Transverse colon (tissue), 4 donors: Measurements from ENCODE around the gene PDE10A. TPM values are rescaled to one million over a fixed set of nuclear protein-coding genes. Genes with fewer than 3 reads are reported as not detected.

Experiments
- DNase-seq: peaks from one replicate; pipeline ENCODE4 v3.0.0-alpha.2; 2019
- H3K27ac ChIP-seq, 4 donors: fragments of 200-600 bp; sonication (generic); 2 replicates each; pipeline ENCODE4 v1.5.1; 2016 to 2018; ENCODE audit warnings: inconsistent platforms in 4 of 4
- H3K27me3 ChIP-seq: fragments of 200-600 bp; sonication (generic); 2 replicates; pipeline ENCODE4 v1.5.1; 2017; ENCODE audit warnings: inconsistent platforms
- H3K36me3 ChIP-seq, 4 donors: fragments of 200-600 bp; sonication (generic); 2 replicates each; pipeline ENCODE4 v1.5.1; 2017 to 2019; ENCODE audit warnings: inconsistent platforms in 4 of 4
- H3K4me1 ChIP-seq, 4 donors: fragments of 200-600 bp; sonication (generic); 2 replicates each; pipeline ENCODE4 v1.5.1; 2017 to 2020; ENCODE audit warnings: inconsistent platforms in 4 of 4
- H3K4me3 ChIP-seq, 4 donors: fragments of 200-600 bp; sonication (generic); 1 replicate in 1 of 4; 2 replicates in 3 of 4; pipeline versions ENCODE4 v1.5.1 to v1.6.1; 2017 to 2019; ENCODE audit warnings: inconsistent platforms in 4 of 4
- H3K9me3 ChIP-seq, 2 donors: fragments of 200-600 bp; sonication (generic); 2 replicates each; pipeline ENCODE4 v1.5.1; 2017 to 2019; ENCODE audit warnings: inconsistent platforms in 2 of 2
- EP300 ChIP-seq: sonication (generic); formaldehyde crosslinking; IDR thresholded peaks from one replicate; pipeline ENCODE4 v1.6.1; 2017; ENCODE audit warnings: antibody characterized with exemption, low read depth
- POLR2A ChIP-seq: fragments of 450-650 bp; IDR thresholded peaks from one replicate; pipeline ENCODE4 v1.6.1; 2016; ENCODE audit warnings: antibody characterized with exemption, mild to moderate bottlenecking, moderate library complexity
- POLR2AphosphoS5 ChIP-seq, 3 donors: sonication (generic); formaldehyde crosslinking; IDR thresholded peaks; one replicate each; pipeline ENCODE4 v1.6.1; 2016; ENCODE audit warnings: antibody characterized with exemption in 3 of 3
- WGBS, 2 donors: methylation state at CpG; one replicate each; pipeline ENCODE4 v1.1.5; 2018; ENCODE audit warnings: low coverage in 1 of 2; 5-methylcytosine and 5-hydroxymethylcytosine counted together
- in situ Hi-C, 4 donors: fragments of 200-750 bp; cut with MboI; loops; one replicate each; pipeline versions ENCODE4 v1.15.0 to v1.15.1; 2017; ENCODE audit warnings: low sequenced_read_pairs in 3 of 4, low pct_ligation_motif_present in 1 of 4, low pct_unique_long_range_greater_than_20kb in 1 of 4
- intact Hi-C: fragments of 100-400 bp; cut with DNase I; formaldehyde crosslinking; loops from one replicate; pipeline ENCODE4 v1.15.1; 2023; ENCODE audit warnings: low total_unique reads
- total RNA-seq, 4 donors: library from RNA; depleted of rRNA; stranded (reverse); fragments of >200 nt; gene quantifications; one replicate each; pipeline ENCODE4 v1.1.0, GENCODE V29; 2016
- TF ChIP-seq, protein P1 (sequence below), 5 experiments: fragments of 200-600 bp in 3 of 5; fragments of 450-650 bp in 2 of 5; sonication (generic) in 3 of 5; IDR thresholded peaks; 1 replicate in 2 of 5; 2 replicates in 3 of 5; pipeline ENCODE4 v1.5.1; 2016 to 2017; ENCODE audit warnings: antibody characterized with exemption in 5 of 5, inconsistent platforms in 3 of 5, mild to moderate bottlenecking in 2 of 5, moderate library complexity in 1 of 5

The PDE10A gene
- total RNA-seq: 10 to 100 TPM in 1 of 4 donors, 1 to 10 TPM in 3; 1.4 to 15.3 (median 4.3) TPM

DNA sequence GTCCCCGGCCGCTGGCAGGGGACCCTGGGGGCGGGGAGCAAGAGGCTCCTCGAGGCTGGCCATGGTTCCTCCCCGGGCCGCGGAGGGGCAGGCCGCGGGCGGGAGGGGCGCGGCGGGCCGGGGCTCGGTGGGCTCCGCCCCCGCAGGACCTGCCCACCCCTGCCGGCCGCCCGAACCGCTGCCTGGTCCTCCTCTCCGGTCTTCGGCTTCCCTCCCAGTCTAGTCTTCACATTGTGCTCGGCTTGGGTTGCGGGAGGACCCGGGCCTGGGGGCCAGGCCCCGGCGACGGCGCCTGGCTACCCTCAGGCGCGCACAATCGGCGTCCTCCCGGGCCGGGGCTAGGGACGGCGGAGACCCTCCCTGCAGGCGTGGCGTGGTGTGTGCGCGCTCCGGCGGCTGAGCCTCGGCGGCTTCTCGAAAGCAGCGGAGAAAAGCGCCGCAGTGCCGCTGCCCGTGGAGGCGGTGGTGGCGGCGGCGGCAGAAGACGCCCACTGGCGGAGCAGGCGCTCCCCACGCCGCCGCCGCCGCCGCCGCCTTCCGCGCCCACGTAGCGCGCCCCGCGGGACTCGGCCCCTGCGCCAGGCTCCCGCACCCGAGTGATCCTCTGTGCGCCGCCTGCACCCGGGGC is at the start of gene PDE10A:
Gene PDE10A, minus strand, starts transcription at position 493 of the 628 bp plus-strand sequence. Its CDS starts 430 bp downstream, at position 63.
- peak within 1 kb of the TSS; percentile 24 to 58 (median 42) for H3K4me3 ChIP-seq
- peaks cover 91% of the 10 kb centered on the region for H3K27me3 ChIP-seq
- in situ Hi-C loops (no loop called here), intact Hi-C loops (no loop called here)
- H3K9me3 ChIP-seq: no peaks in the 10 kb centered on the region
- peak within 1 kb of the TSS; percentile 56 to 70 (median 58) for H3K27ac ChIP-seq
- TF ChIP-seq, protein P1, sequence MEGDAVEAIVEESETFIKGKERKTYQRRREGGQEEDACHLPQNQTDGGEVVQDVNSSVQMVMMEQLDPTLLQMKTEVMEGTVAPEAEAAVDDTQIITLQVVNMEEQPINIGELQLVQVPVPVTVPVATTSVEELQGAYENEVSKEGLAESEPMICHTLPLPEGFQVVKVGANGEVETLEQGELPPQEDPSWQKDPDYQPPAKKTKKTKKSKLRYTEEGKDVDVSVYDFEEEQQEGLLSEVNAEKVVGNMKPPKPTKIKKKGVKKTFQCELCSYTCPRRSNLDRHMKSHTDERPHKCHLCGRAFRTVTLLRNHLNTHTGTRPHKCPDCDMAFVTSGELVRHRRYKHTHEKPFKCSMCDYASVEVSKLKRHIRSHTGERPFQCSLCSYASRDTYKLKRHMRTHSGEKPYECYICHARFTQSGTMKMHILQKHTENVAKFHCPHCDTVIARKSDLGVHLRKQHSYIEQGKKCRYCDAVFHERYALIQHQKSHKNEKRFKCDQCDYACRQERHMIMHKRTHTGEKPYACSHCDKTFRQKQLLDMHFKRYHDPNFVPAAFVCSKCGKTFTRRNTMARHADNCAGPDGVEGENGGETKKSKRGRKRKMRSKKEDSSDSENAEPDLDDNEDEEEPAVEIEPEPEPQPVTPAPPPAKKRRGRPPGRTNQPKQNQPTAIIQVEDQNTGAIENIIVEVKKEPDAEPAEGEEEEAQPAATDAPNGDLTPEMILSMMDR (IDR thresholded peaks at IDR 0.05): no peak
- TF ChIP-seq POLR2AphosphoS5 (IDR thresholded peaks at IDR 0.05) (no peak), POLR2A (no peak), EP300 (no peak)
- no peak for DNase-seq
- no peaks in the 10 kb centered on the region for H3K36me3 ChIP-seq
- H3K4me1 ChIP-seq: peaks cover 6 to 29% (median 25%) of the 10 kb centered on the region in 4 donors
- WGBS, 2 donors: no CpG with 5 or more reads among the region's 80 CpGs

DNA sequence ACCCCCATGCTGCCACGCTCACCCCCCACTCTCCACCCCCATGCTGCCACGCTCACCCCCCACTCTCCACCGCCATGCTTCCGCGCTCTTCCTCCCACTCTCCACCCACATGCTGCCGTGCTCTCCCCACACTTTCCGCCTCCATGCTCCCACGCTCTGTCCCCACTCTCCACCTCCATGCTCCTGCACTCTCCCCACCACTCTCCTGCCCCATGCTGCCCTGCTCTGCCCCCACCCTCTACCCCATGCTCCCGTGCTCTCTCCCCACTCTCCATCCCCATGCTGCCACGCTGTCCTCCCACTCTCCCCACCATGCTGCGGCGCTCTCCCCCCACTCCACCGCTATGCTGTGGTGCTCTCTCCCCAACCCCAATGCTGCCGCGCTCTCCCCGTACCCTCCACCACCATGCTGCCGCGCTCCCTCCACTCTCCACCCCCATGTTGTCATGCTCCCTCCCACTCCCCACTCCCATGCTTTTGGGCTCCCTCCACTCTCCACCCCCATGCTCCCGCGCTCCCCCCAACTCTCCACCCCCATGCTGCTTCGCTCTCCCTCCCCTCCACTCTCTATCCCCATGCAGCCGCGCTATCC is 46.0 kb upstream of the PDE10A start:
- intact Hi-C loops (no loop called here), in situ Hi-C loops (no loop called here)
- no peaks in the 10 kb centered on the region for H3K27me3 ChIP-seq
- no peaks in the 10 kb centered on the region for H3K4me1 ChIP-seq
- no peak for DNase-seq
- no peaks in the 10 kb centered on the region for H3K36me3 ChIP-seq
- H3K9me3 ChIP-seq: no peaks in the 10 kb centered on the region
- H3K4me3 ChIP-seq: no peak overlapping the region
- TF ChIP-seq POLR2AphosphoS5 (IDR thresholded peaks at IDR 0.05) (no peak), EP300 (no peak), POLR2A (no peak)
- TF ChIP-seq, protein P1 (IDR thresholded peaks at IDR 0.05): no peak
- no peak overlapping the region for H3K27ac ChIP-seq
- WGBS, 2 donors: 87 to 89% methylated on average over 10 to 21 of the region's 23 CpGs

DNA sequence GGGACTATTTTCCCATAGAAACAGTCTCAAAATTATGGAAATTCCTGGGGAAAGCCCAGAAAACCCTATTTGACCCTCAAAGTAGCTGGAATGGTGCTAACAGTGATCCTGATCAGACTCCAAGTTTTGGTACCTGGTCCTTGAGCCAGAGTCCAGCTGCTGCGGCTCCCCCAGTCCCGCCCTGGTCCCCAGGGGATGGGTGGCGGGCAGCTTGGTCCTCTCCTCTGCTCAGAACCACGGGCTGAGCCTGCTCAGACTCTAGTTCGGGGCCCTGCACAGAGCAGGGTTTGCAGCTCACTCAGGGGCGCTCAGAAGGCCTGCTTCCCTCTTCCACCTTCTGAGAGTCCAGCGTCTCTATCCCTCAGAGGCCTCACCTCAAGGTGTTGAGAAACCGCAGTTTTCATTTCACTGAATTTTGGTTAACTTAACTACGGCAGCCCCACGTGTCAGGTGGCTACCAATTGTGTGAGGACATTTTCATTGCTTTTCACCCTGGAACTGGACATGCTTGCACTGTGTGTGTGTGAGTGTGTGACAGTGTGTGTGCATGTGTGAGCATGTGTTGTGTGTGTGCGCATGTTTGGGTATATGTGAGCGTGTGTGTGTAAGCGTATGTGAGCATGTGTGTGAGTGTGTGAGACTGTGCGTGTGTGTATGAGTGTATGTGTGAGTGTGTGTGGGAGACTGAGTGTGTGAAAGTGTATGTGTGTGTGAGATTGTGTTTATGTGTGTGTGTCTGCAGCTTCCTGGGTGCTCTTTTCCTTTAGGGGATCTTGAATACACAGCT is 44.2 kb upstream of the PDE10A start:
- H3K36me3 ChIP-seq: no peaks in the 10 kb centered on the region
- intact Hi-C loops (no loop called here), in situ Hi-C loops (no loop called here)
- H3K27ac ChIP-seq: no peak overlapping the region
- no peaks in the 10 kb centered on the region for H3K9me3 ChIP-seq
- no peak overlapping the region for H3K4me3 ChIP-seq
- TF ChIP-seq POLR2AphosphoS5 (IDR thresholded peaks at IDR 0.05): no peak
- TF ChIP-seq, protein P1 (IDR thresholded peaks at IDR 0.05): no peak
- TF ChIP-seq EP300: no peak
- TF ChIP-seq POLR2A: no peak
- DNase-seq: no peak
- WGBS, 2 donors: 89 to 100% methylated on average over 4 to 14 of the region's 14 CpGs
- no peaks in the 10 kb centered on the region for H3K4me1 ChIP-seq
- no peaks in the 10 kb centered on the region for H3K27me3 ChIP-seq

DNA sequence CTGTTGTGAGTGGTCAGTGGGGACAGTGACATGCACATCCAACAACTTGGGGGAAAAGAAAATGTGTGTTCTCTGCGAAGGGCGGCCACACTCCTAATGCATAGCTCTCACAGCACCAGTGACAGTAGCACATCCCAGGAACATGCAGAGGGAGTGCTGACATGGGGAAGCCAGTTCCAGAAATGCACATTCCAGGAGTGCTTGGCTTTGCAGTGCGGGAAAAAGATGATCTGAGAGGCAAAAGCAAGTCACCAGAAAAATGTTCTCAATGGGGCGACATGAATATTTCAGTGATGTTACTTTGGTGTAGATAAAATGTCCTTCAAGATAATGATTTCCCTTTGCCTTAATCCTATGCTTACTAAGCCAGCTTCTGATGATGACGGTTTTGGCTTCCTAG is 42.9 kb upstream of the PDE10A start:
- H3K27ac ChIP-seq: no peak overlapping the region
- no peaks in the 10 kb centered on the region for H3K27me3 ChIP-seq
- DNase-seq: no peak
- no peaks in the 10 kb centered on the region for H3K9me3 ChIP-seq
- H3K4me1 ChIP-seq: no peaks in the 10 kb centered on the region
- 80 to 87% methylated on average over 4 to 5 of the region's 5 CpGs for WGBS, 2 donors
- H3K36me3 ChIP-seq: no peaks in the 10 kb centered on the region
- intact Hi-C loops: no loop called here
- TF ChIP-seq EP300 (no peak), POLR2AphosphoS5 (IDR thresholded peaks at IDR 0.05) (no peak), POLR2A (no peak)
- TF ChIP-seq, protein P1 (IDR thresholded peaks at IDR 0.05): no peak
- in situ Hi-C loops: no loop called here
- no peak overlapping the region for H3K4me3 ChIP-seq
